HepG2 (cell line): ENCODE results near the gene SBNO1. TPM values are rescaled to one million over a fixed set of nuclear protein-coding genes. Genes with fewer than 3 reads are reported as not detected.
A peak's percentile ranks its signal among the peaks of the same experiment; 100 is the strongest.

Experiments used
- ARHGAP35 ChIP-seq: sonication (generic); formaldehyde crosslinking; IDR thresholded peaks from 2 replicates; pipeline ENCODE4 v1.9.0; 2022; ENCODE audit warnings: mild to moderate bottlenecking, inconsistent platforms, moderate library complexity, missing genetic modification reagents, borderline replicate concordance
- DMTF1 ChIP-seq: sonication (generic); formaldehyde crosslinking; IDR thresholded peaks from 2 replicates; pipeline ENCODE4 v1.4.0; 2020; ENCODE audit warnings: mild to moderate bottlenecking, missing genetic modification reagents
- FOSL2 ChIP-seq: sonication (generic); formaldehyde crosslinking; IDR thresholded peaks from 2 replicates; pipeline ENCODE4 v1.4.0; 2020; ENCODE audit warnings: missing genetic modification reagents
- HES4 ChIP-seq: sonication (generic); formaldehyde crosslinking; IDR thresholded peaks from 2 replicates; pipeline ENCODE4 v1.9.0; 2021; ENCODE audit warnings: mild to moderate bottlenecking, missing genetic modification reagents, borderline replicate concordance
- HIVEP1 ChIP-seq: sonication (generic); formaldehyde crosslinking; IDR thresholded peaks from 2 replicates; pipeline ENCODE4 v1.4.0; 2020; ENCODE audit warnings: mild to moderate bottlenecking, missing genetic modification reagents
- IRF1 ChIP-seq: sonication (generic); formaldehyde crosslinking; IDR thresholded peaks from 2 replicates; pipeline ENCODE4 v1.4.0; 2020; ENCODE audit warnings: low read depth, mild to moderate bottlenecking, missing genetic modification reagents
- KDM5B ChIP-seq: sonication (generic); formaldehyde crosslinking; IDR thresholded peaks from 2 replicates; pipeline ENCODE4 v1.4.0; 2020; ENCODE audit warnings: missing genetic modification reagents, mild to moderate bottlenecking, borderline replicate concordance
- MEIS1 ChIP-seq: sonication (generic); formaldehyde crosslinking; IDR thresholded peaks from 2 replicates; pipeline ENCODE4 v1.9.0; 2021; ENCODE audit warnings: mild to moderate bottlenecking, missing genetic modification reagents, moderate library complexity, borderline replicate concordance
- PRPF4 ChIP-seq: fragments of 200-400 bp; formaldehyde crosslinking; IDR thresholded peaks from 2 replicates; pipeline ENCODE4 v1.6.1; 2016; ENCODE audit warnings: low read length, low read depth; ENCODE audit not compliant: poor library complexity, severe bottlenecking
- SMAD1 ChIP-seq: sonication (generic); formaldehyde crosslinking; IDR thresholded peaks from 2 replicates; pipeline ENCODE4 v1.4.0; 2020; ENCODE audit warnings: missing genetic modification reagents, low read depth, mild to moderate bottlenecking, borderline replicate concordance
- SNAPC5 ChIP-seq: sonication (generic); formaldehyde crosslinking; IDR thresholded peaks from 2 replicates; pipeline ENCODE4 v1.8.1; 2023; ENCODE audit warnings: mild to moderate bottlenecking, missing genetic modification reagents, borderline replicate concordance
- SP5 ChIP-seq: IDR thresholded peaks from 2 replicates; pipeline ENCODE4 v1.6.1; 2016; ENCODE audit warnings: low read depth, borderline replicate concordance
- TFDP2 ChIP-seq: sonication (generic); formaldehyde crosslinking; IDR thresholded peaks from 2 replicates; pipeline ENCODE4 v1.4.0; 2020; ENCODE audit warnings: missing genetic modification reagents
- ZIK1 ChIP-seq: sonication (generic); formaldehyde crosslinking; IDR thresholded peaks from 2 replicates; pipeline ENCODE4 v1.5.0; 2020; ENCODE audit warnings: mild to moderate bottlenecking, low read depth, missing genetic modification reagents, borderline replicate concordance
- ZNF207 ChIP-seq: fragments of 450-650 bp; IDR thresholded peaks from 2 replicates; pipeline ENCODE4 v1.6.1; 2016; ENCODE audit warnings: antibody characterized with exemption, borderline replicate concordance
- ZNF441 ChIP-seq: sonication (generic); formaldehyde crosslinking; IDR thresholded peaks from 2 replicates; pipeline ENCODE4 v1.7.0; 2021; ENCODE audit warnings: missing genetic modification reagents, borderline replicate concordance
- ZNF543 ChIP-seq: sonication (generic); formaldehyde crosslinking; IDR thresholded peaks from 2 replicates; pipeline ENCODE4 v1.4.0; 2020; ENCODE audit warnings: mild to moderate bottlenecking, missing genetic modification reagents
- ZNF557 ChIP-seq: sonication (generic); formaldehyde crosslinking; IDR thresholded peaks from 2 replicates; pipeline ENCODE4 v1.4.0; 2020; ENCODE audit warnings: missing genetic modification reagents
- ZNF570 ChIP-seq: sonication (generic); formaldehyde crosslinking; IDR thresholded peaks from 2 replicates; pipeline ENCODE4 v1.4.0; 2020; ENCODE audit warnings: mild to moderate bottlenecking, missing genetic modification reagents, borderline replicate concordance
- ZNF580 ChIP-seq: IDR thresholded peaks from 2 replicates; pipeline ENCODE4 v1.6.1; 2016; ENCODE audit warnings: low read depth, borderline replicate concordance
- ZNF616 ChIP-seq: sonication (generic); formaldehyde crosslinking; IDR thresholded peaks from 2 replicates; pipeline ENCODE4 v1.5.0; 2020; ENCODE audit warnings: low read depth, mild to moderate bottlenecking, missing genetic modification reagents
- ZNF629 ChIP-seq: sonication (generic); formaldehyde crosslinking; conservative IDR thresholded peaks from 2 replicates; pipeline ENCODE4 v1.5.0; 2020; ENCODE audit warnings: missing genetic modification reagents
- ZNF709 ChIP-seq: sonication (generic); formaldehyde crosslinking; IDR thresholded peaks from 2 replicates; pipeline ENCODE4 v1.5.0; 2020; ENCODE audit warnings: mild to moderate bottlenecking, missing genetic modification reagents
- ZNF773 ChIP-seq: sonication (generic); formaldehyde crosslinking; IDR thresholded peaks from 2 replicates; pipeline ENCODE4 v1.4.0; 2020; ENCODE audit warnings: missing genetic modification reagents, borderline replicate concordance
- ZNF839 ChIP-seq: sonication (generic); formaldehyde crosslinking; IDR thresholded peaks from 2 replicates; pipeline ENCODE4 v1.4.0; 2020; ENCODE audit warnings: missing genetic modification reagents, mild to moderate bottlenecking, borderline replicate concordance
- ZNF883 ChIP-seq: sonication (generic); formaldehyde crosslinking; IDR thresholded peaks from 2 replicates; pipeline ENCODE4 v1.5.1; 2020; ENCODE audit warnings: mild to moderate bottlenecking, missing genetic modification reagents; ENCODE audit errors: not compliant biosample characterization
- polyA plus RNA-seq, 8 experiments: library from polyadenylated mRNA; depleted of rRNA in 3 of 8; stranded (reverse) in 7 of 8; unstranded in 1 of 8; fragments of >200 nt; fragmentation: Illumina TruSeq in 4 of 8; extraction: Trizol in 4 of 8; gene quantifications; 2 replicates each; pipeline versions ENCODE4 v1.2.1 to v1.2.3, GENCODE V29; 2011 to 2016; ENCODE audit warnings: low read depth in 4 of 8, missing spikeins in 1 of 8, mixed read lengths in 1 of 8; ENCODE audit not compliant: insufficient read depth in 1 of 8
- total RNA-seq, 5 experiments: library from RNA; depleted of rRNA; stranded (reverse); fragments of >200 nt; fragmentation: Illumina TruSeq; extraction: Trizol; gene quantifications; 2 replicates each; pipeline ENCODE4 v1.2.3, GENCODE V29; 2016; ENCODE audit warnings: low read depth in 1 of 5

SBNO1 gene
- total and polyA plus RNA-seq, 2 of the 13 experiments (the other 11 are each of a cell fraction or from before 2014, with no cell fraction given): 10.9 to 40.2 TPM

GRCh38 chr12:123363740-123364531, 711 bp downstream of the SBNO1 start (continued):
- TF ChIP-seq ZNF883: no peak
- TF ChIP-seq ZNF441 (CRISPR knock-in tag): no peak
- TF ChIP-seq MEIS1 (CRISPR knock-in tag): no peak
- TF ChIP-seq ZNF557 (CRISPR knock-in tag): 0 out of 2 replicates have a peak, but pooled peaks have one; percentile 41
- no peak for TF ChIP-seq SMAD1 (CRISPR knock-in tag)
- TF ChIP-seq SNAPC5: no peak
- no peak for TF ChIP-seq ZNF709 (CRISPR knock-in tag)
- TF ChIP-seq HIVEP1 (CRISPR knock-in tag): no peak
- no peak for TF ChIP-seq FOSL2
- no peak for TF ChIP-seq DMTF1 (CRISPR knock-in tag)
- no peak for TF ChIP-seq ZNF580 (CRISPR knock-in tag)
- TF ChIP-seq SP5 (CRISPR knock-in tag): peak; percentile 84; the same call in 1 of the 2 replicates
- TF ChIP-seq HES4: no peak
- TF ChIP-seq IRF1 (CRISPR knock-in tag): no peak
- TF ChIP-seq ZIK1: no peak
- TF ChIP-seq ZNF616 (CRISPR knock-in tag): no peak
- TF ChIP-seq ZNF570: no peak
- TF ChIP-seq ARHGAP35 (CRISPR knock-in tag): no peak
- no peak for TF ChIP-seq ZNF207
- TF ChIP-seq ZNF629 (CRISPR knock-in tag): no peak
- no peak for TF ChIP-seq TFDP2
- peak; percentile 77 for TF ChIP-seq KDM5B
- no peak for TF ChIP-seq ZNF543 (CRISPR knock-in tag)
- TF ChIP-seq PRPF4: no peak
- TF ChIP-seq ZNF773 (CRISPR knock-in tag): no peak
- no peak for TF ChIP-seq ZNF839 (CRISPR knock-in tag)
